ENCODE measurements around the gene DIO3.

Gene DIO3

DNA sequence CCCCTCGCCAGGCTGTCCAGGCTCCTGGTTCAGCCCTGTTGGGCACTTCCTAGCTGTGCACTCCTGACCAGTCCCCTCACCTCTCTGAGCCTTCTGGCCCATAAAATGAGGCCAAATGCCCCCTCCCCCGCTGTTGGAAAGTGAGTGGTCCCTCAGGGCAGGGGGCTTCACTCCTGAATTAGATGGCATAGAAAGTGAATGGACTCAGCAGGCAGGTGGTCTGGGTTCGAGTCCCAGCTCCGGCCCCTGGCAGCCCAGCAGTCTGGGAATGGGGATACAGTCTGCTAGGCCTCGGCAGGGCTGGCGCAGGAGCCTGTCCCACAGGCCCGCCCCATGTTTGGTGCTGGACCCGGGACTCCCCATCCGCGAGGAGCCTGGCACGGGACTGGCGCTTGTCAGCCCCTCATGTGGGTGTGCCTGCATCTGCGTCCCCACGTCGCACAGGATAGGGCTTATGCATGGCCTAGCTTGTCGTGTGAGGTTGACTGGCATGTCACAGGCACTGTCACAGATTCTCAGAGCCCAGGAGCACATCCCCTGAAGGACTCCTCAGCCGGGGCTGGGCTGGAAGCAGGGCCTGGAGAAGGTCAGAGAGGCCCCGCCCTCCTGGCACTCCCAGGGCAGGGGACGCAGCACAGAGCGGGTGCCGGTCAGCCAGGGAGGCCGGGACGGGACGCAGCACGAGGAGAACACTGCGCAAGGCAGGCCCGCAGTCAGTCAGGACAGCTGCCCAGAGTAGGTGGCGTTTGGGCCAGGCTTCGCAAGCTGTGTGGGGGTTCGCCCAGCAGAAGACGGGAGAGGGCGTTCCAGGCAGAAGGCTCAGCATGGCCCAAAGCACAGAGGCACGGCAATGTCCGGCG lies 40.5 kb downstream of the DIO3 start:
- H3K4me3 Mint-ChIP-seq, result no peak overlapping the region
- no peaks in the 10 kb centered on the region for H3K36me3 Mint-ChIP-seq (ENCODE audit: low read depth)
- H3K4me1 Mint-ChIP-seq, result no peaks in the 10 kb centered on the region
- no peak for TF ChIP-seq CTCF (IDR thresholded peaks at IDR 0.05)
- peaks cover 29% of the 10 kb centered on the region for H3K27me3 Mint-ChIP-seq (ENCODE audit: low read depth, poor library complexity)
- peaks cover 25% of the 10 kb centered on the region for H3K9me3 Mint-ChIP-seq
- no peak overlapping the region for H3K27ac Mint-ChIP-seq
- no peak for DNase-seq

GRCh38 chr14:101602466-101602840 lies 41.2 kb downstream of the DIO3 start:
- H3K36me3 Mint-ChIP-seq (ENCODE audit: low read depth), result no peaks in the 10 kb centered on the region
- no peak for DNase-seq
- no peak for TF ChIP-seq CTCF (IDR thresholded peaks at IDR 0.05)
- H3K27me3 Mint-ChIP-seq (ENCODE audit: low read depth, poor library complexity), result peaks cover 34% of the 10 kb centered on the region
- no peak overlapping the region for H3K27ac Mint-ChIP-seq
- H3K9me3 Mint-ChIP-seq, result peaks cover 25% of the 10 kb centered on the region
- H3K4me3 Mint-ChIP-seq, result no peak overlapping the region
- no peaks in the 10 kb centered on the region for H3K4me1 Mint-ChIP-seq

DNA sequence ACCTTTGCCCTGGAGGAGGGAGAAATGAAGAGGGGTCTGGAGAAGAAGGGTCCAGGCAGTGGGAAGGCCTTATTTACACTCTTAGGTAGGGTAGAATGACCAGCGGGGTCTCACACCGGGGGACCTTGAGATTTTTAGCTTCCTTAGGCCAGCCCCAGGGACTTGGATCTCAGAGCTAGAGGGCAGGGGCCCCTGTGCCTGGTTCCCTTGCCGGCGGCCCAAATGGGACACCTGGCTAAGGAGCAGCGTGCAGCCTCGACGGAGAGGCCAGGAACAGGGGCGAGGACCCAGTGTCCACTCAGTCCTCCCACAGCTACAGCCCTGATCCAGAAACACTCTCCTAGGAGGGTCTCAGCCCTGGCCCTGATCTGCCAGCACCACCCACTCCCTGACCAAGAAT lies 41.8 kb downstream of the DIO3 start:
- DNase-seq, result no peak
- Mint-ChIP-seq H3K4me3 (no peak overlapping the region), H3K4me1 (no peaks in the 10 kb centered on the region), H3K9me3 (peaks cover 21% of the 10 kb centered on the region), H3K36me3 (ENCODE audit: low read depth) (no peaks in the 10 kb centered on the region), H3K27ac (no peak overlapping the region), H3K27me3 (ENCODE audit: low read depth, poor library complexity) (peaks cover 40% of the 10 kb centered on the region)
- no peak for TF ChIP-seq CTCF (IDR thresholded peaks at IDR 0.05)

DNA sequence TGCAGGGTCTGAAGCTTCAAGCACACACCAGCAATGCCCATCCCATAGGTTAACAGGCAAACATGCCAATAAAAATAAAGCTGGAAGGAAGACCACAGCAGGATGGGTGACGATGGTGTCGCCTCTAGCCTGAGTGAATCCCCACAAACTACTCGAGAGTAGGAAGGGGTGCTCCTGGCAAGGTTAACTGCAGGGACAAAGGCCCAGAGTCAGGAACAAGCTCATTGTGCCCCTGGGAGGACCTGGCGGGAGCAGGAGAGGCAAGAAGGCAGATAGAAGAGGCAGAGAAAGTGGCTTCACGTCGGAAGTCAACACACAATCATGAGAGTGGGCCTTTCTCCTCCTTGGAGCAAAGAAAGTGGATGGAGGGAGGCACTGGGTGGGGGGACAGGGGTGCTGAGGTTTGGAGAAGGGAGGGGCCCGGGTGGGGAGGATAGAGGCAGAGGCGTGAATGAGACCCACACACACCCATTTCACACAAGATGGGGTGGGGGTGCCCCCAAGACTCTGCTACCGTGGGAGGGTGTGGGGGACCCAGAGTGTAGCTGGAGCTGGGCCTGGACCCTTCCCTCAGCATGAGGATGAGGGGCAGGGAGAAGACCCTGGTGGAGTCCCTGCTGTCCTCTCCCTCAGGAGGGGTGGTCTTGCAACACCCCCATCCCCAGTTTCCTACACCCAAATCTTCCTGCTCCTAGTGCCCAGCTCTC lies 43.1 kb downstream of the DIO3 start:
- H3K4me1 Mint-ChIP-seq, result no peaks in the 10 kb centered on the region
- no peak for DNase-seq
- H3K27me3 Mint-ChIP-seq (ENCODE audit: low read depth, poor library complexity), result peaks cover 47% of the 10 kb centered on the region
- H3K36me3 Mint-ChIP-seq (ENCODE audit: low read depth), result no peaks in the 10 kb centered on the region
- H3K27ac Mint-ChIP-seq, result no peak overlapping the region
- TF ChIP-seq CTCF (IDR thresholded peaks at IDR 0.05), result no peak
- H3K9me3 Mint-ChIP-seq, result peaks cover 15% of the 10 kb centered on the region
- no peak overlapping the region for H3K4me3 Mint-ChIP-seq

DNA sequence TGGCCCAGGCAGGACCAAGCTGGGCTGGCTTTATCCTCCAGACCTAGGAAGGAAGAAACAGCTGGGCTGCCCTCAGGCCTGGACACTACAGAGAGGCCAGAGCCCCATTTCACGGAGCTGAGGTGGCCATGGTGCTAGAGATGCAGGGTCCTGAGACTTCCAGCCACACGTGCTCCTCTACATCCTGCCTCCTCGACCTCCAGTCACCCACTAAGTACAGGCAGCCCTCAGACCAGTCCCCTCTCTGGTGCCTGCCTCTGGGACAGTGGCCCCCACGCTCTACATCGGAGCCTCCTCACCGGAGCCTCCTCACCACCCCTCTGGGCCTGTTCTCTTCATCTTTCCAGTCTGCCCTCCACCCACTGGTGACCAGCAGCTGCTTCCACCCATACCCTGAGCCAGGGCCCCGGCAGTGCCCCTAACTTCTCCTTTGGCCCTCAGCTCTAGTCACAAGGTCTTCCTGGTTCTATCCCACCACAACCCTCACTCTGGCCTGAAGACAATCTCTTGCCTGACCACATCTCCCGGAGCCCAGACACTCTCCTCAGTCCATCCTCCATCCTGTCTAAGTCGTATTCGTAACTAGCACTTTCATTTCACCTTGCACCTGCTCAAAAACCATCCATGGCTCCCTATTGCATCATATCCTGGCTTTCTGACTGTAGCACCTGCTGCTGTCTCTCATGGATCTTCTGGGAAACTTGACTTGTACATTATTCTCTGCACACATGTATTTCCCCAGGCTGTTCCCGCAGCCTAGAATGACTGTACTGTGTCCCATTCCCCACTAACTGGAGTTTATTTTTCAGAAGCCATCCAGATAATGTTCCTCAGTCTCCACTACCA lies 43.9 kb downstream of the DIO3 start:
- TF ChIP-seq CTCF (IDR thresholded peaks at IDR 0.05), result no peak
- Mint-ChIP-seq H3K36me3 (ENCODE audit: low read depth) (no peaks in the 10 kb centered on the region), H3K4me3 (no peak overlapping the region), H3K9me3 (peaks cover 15% of the 10 kb centered on the region), H3K27ac (no peak overlapping the region), H3K4me1 (no peaks in the 10 kb centered on the region), H3K27me3 (ENCODE audit: low read depth, poor library complexity) (peaks cover 51% of the 10 kb centered on the region)
- no peak for DNase-seq
